ENCODE measurements around the gene SLC18A3. TPM values are rescaled to one million over a fixed set of nuclear protein-coding genes. Genes with fewer than 3 reads are reported as not detected.

Gene SLC18A3
- total RNA-seq, 1 donor from 2014 or later: not detected

DNA sequence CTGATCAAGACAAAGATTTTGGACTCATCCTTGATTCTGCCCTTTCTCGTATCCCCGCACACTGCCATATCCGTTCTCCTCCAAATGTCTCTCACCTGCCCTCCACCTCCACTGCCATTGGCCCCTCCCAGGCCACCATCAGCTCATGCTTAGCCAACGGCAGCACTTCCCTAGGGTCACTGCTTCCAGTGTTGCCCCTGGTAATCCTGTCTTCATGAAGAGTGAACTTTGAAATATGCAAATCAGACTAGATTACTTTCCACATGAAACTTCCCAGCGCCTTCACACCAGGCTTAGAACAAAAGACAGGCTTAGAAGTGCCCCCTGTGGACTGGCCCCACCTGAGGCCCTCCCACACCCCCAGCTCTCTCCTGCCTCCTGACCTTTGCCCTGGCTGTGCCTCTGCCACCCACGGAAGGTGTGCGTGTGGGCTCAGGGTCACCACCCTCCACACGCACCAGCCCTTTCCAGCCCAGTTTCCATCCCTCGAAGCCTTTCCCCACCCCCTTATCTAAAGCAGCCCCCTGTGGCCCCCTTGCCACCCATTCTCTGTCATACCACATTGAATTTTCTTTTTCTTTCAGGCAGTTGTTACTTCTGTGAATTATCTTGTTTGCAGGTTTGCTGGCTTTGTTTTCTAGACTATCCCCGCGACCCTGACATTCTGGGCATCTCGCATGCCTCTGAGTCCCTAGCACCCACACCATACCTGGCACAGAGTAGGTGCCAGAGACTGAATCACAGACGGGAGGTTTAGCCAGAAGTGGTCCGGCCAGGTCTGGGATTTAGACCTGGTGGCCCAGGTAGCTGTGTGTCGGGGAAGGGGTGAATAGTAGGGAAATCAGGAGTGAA lies 42.5 kb downstream of the SLC18A3 start:
- DNase-seq: no peak

DNA sequence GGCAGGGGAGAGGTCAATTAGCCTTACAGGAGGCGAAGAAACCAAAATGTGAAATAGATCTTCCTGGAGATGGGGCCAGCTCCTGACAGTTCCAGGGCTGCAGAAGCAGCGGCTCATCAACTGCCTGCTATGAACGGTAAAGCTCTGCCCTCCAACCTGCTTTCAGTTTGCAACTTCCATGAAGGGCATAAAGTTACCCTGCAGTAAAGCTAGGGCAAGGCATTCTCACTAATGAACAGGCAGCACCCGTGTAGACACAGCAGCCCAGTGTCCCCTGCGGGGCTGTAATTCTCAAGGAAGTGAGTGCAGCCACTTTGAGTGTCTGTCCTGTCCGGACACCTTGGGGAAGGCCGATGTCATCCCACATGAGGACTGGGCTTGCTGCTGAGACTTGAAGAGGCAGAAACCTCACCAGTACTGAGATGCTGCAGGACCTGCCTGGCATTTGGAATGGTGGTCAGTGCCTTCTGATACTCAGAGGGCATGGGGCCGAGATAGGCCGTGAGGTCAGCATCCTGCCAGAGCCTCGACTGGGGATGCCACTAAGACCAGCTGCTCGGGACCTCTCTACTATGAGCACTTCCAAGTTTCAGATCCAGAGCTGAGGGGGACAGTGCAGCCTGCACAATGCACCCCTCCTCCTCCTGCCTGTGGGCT lies 43.3 kb downstream of the SLC18A3 start:
- DNase-seq: no peak

DNA sequence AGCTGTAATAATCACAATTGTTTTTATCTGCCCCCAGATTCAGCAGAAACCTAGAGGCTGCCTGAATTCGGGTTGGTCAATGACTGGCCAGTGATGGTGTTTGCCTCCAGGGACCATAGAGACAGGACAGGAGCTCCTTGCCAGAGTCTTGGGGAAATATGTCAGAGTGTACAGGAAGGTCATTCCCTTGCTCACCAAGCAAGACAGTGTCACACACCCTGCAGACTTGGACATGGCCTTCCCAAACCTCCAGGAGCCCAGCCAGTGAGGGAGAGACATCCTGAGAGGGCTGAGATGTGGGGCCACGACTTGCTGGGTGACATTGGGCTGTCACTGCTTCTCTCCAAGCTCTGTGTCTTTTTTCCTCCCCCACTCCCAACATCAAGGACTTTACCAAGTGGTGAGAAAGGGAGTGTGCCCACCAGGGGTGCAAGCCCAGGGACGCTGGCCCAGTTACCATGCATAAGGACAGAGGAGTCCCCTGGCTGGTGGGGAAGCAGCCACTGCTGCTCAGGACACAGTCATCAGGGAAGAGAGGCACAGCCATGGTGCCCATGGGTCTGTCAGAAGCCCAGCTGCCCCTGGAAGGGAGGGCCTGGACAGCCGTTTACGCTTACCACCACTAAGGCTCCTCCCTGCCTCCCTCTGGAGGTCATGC lies 44.1 kb downstream of the SLC18A3 start:
- no peak for DNase-seq

DNA sequence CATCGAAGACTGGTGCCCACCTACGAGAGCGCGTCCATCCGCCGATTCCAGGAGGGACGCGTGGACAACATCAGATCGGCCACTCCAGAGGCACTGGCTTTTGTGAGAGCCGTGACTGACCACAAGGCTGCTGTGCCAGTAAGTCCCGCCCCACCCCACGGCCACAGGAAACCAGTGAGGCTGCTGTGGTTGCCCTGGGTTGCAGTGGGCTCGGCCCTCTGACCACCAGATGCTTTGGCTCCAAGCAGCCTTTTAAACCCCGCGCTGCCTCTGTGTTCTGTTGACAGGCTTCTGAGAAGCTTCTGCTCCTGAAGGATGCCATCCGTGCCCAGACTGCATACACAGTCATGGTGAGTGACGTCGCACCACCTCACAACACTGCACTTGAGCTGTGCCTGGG lies 45.0 kb downstream of the SLC18A3 start:
- DNase-seq: no peak

DNA sequence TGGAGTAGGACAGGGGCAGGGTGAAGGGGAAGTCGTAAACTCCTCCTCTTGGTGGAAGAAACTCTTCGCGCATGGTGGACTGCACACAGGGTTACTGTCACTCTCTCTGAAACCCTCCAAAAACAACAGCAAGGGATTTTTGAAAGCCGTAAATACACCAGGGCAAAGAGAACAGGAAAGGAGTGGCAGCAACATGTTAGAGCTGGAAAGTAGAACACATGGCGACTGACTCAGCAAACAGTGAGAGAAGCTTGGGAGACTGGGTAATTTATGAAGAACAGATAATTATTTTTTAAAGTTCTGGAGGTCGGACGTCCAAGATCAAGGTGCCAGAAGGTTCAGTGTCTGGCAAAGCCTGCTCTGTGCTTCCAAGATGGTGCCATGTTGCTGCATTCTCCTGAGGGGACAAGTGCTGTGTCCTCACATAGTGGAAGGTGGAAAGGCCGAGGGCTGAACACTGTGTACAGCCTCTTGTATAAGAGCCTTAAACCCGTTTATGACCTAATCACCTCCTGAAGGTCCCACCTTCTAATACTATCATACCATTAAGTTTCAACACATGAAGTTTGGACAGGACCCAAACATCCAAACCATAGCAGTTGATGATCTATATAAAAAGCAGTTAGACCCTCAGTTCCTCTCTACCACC lies 46.9 kb downstream of the SLC18A3 start:
- no peak for DNase-seq

DNA sequence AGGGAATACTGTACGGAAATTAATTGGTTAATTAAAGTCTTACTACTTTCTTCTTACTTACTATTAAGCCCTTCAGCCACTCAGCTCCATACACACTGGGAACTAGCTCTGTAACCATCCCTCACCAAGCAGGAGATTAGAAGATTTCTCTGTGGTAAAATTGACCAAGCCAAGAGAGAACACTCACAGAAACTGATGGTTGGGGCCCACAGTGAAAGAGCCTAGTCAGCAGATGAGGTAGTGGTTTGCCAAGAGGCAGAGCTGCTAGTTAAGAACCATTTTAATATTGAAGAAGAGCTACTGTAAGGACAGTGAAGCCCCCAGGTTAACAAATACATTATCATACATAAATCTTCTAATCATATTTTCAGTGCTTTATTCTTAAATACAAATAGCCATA lies 47.5 kb downstream of the SLC18A3 start:
- no peak for DNase-seq

DNA sequence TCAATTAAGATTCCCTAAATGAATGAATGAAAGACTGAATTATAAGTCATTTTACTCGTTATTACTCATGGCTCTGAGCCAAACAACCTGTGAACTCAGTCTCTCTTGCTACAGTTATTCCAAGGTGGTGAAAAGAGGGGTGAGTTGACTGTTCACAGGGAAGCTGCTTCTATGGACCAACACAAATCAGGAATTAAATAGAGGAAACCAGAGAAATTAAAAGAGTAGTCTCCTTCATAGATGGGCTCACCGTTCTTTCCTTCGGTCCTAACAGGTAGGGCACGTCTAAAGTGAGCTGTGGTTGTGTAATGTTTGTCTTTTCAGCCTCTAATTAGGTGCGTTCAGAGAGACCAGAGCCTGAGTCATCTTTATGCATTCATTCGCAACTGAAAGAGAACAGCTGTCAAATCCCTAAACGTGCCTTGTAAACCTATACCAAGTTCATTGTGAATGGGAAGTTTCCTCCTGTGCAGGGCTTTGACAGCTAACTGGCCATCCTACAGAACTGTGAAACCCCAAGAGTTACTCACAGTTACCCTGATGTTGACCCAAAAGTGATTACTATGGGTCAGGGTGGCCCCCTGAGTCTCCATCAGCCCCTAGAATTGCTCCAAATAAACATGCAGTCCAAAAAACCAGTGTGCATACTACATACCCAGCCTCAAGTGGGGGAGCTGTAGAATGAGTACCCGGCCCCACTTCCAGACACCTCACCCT lies 51.2 kb downstream of the SLC18A3 start:
- DNase-seq: no peak

Other genes with a start within 250 kb of the SLC18A3 start
- not detected in 2 replicates for gene DRGX, start 214.2 kb upstream of the SLC18A3 start, total RNA-seq
- 14.5 and 16.0 TPM in 2 replicates for gene ERCC6, start 71.2 kb upstream of the SLC18A3 start, total RNA-seq
- gene CHAT, start 3.7 kb downstream of the SLC18A3 start, total RNA-seq: not detected in 2 replicates
- not detected in 2 replicates for gene C10orf53, start 69.3 kb downstream of the SLC18A3 start, total RNA-seq
- gene OGDHL, start 152.0 kb downstream of the SLC18A3 start, total RNA-seq: 0.33 and 0.85 TPM in 2 replicates

Data from dermis blood vessel endothelial cell (primary cell).